ENCODE data around the gene BACE1.

Gene BACE1

DNA sequence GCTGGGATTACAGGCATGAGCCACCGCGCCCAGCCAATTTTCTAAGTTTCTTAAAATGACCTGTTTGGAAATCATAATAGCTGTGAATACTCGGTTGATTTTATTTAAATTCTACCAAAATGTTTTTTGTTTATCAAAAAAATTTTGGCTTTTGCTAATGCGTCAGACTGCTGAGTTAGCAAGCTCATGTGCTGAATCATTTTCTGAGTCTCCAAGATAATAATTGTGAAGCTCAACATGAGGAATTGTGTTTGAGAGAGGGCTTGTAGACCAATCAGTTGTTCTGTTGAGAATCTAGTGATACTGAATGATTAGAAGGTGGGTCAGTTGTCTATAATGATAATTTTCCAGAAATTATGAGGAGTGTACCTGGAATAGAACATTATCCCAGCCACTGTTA lies 67.7 kb downstream of the BACE1 start:
- ChIA-PET CTCF (no interaction called here), POLR2A (no interaction called here)
- Histone ChIP-seq H3K27me3 (replicated peaks in 2 of 5; ENCODE audit: control insufficient read depth in 4 of 5, insufficient read depth in 5 of 5, low read length in 4 of 5) (no peaks in the 10 kb centered on the region), H3K36me3 (ENCODE audit: control insufficient read depth in 4 of 4, insufficient read depth in 4 of 4, low read length in 3 of 4) (peaks cover 11 to 68% (median 28%) of the 10 kb centered on the region in 4 experiments), H3K27ac (ENCODE audit: insufficient read depth in 1 of 2, low read depth in 1 of 2, low read length in 2 of 2, poor library complexity in 1 of 2, severe bottlenecking in 2 of 2) (no peak overlapping the region), H3K4me1 (ENCODE audit: control extremely low read depth in 1 of 4, control insufficient read depth in 4 of 4, insufficient read depth in 4 of 4, low read length in 3 of 4) (no peaks in the 10 kb centered on the region), H3K4me3 (ENCODE audit: control insufficient read depth in 1 of 7, extremely low read depth in 1 of 7, insufficient read depth in 4 of 7, low read depth in 2 of 7, low read length in 6 of 7) (no peak overlapping the region), H3K9me3 (ENCODE audit: control extremely low read depth in 1 of 5, control insufficient read depth in 4 of 5, insufficient read depth in 2 of 5, low read depth in 1 of 5, low read length in 4 of 5) (no peaks in the 10 kb centered on the region)
- whole genome bisulfite sequencing (ENCODE audit: insufficient coverage) = 100% methylated on average over 1 of the region's 4 CpGs
- no peak for DNase-seq

DNA sequence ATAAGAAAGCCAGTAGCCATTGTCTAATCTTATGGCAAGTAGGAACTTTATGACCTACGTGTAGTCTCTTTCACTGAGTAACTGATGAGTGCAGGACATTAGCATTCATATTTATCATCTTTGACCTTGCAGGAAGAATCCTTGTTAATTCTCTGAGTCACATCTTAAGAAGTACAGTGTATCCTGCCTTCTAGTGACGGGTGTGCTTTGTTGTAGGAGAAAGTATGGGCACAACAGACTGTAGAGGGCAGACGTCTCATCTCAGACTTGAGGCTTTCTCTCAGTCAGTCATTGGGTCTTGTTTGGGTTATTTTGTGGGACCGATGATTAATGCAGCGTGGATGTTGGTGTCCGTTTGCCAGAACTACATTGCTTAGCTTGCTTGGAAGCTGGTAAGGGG lies 76.8 kb downstream of the BACE1 start:
- Histone ChIP-seq H3K9me3 (ENCODE audit: control extremely low read depth in 1 of 5, control insufficient read depth in 4 of 5, insufficient read depth in 2 of 5, low read depth in 1 of 5, low read length in 4 of 5) (no peaks in the 10 kb centered on the region), H3K27me3 (replicated peaks in 2 of 5; ENCODE audit: control insufficient read depth in 4 of 5, insufficient read depth in 5 of 5, low read length in 4 of 5) (no peaks in the 10 kb centered on the region), H3K36me3 (ENCODE audit: control insufficient read depth in 4 of 4, insufficient read depth in 4 of 4, low read length in 3 of 4) (peaks cover 4 to 41% (median 24%) of the 10 kb centered on the region in 4 experiments), H3K4me1 (ENCODE audit: control extremely low read depth in 1 of 4, control insufficient read depth in 4 of 4, insufficient read depth in 4 of 4, low read length in 3 of 4) (peaks cover 0 to under 1% (median 0%) of the 10 kb centered on the region in 4 experiments), H3K27ac (ENCODE audit: insufficient read depth in 1 of 2, low read depth in 1 of 2, low read length in 2 of 2, poor library complexity in 1 of 2, severe bottlenecking in 2 of 2) (no peak overlapping the region), H3K4me3 (ENCODE audit: control insufficient read depth in 1 of 7, extremely low read depth in 1 of 7, insufficient read depth in 4 of 7, low read depth in 2 of 7, low read length in 6 of 7) (no peak overlapping the region)
- ChIA-PET CTCF (no interaction called here), POLR2A (no interaction called here)
- 95% methylated on average over 4 of the region's 6 CpGs for WGBS (ENCODE audit: insufficient coverage)
- DNase-seq = no peak

DNA sequence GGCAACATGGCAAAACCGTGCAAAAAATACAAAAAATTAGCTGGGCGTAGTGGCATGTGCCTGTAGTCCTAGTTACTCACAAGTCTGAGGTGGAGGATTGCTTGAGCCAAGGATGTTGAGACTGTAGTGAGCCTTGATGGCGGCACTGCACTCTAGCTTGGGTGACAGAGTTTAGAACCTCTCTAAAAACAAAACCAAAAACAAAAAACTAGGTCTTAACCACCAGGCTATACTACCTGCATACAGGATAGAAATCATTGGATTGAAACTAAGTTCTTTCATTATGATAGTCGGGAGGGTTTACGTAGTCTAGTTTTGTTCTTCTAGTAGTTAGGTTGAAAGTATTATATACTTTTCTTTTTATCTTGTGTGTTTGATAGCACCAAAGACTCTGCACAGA lies 77.8 kb downstream of the BACE1 start:
- DNase-seq = no peak
- H3K27ac ChIP-seq (ENCODE audit: insufficient read depth in 1 of 2, low read depth in 1 of 2, low read length in 2 of 2, poor library complexity in 1 of 2, severe bottlenecking in 2 of 2) = no peak overlapping the region
- peaks cover 6 to 10% (median 7%) of the 10 kb centered on the region in 4 experiments for H3K4me1 ChIP-seq (ENCODE audit: control extremely low read depth in 1 of 4, control insufficient read depth in 4 of 4, insufficient read depth in 4 of 4, low read length in 3 of 4)
- WGBS (ENCODE audit: insufficient coverage) = 100% methylated on average over 2 of the region's 5 CpGs
- ChIA-PET CTCF (no interaction called here), POLR2A (no interaction called here)
- H3K4me3 ChIP-seq (ENCODE audit: control insufficient read depth in 1 of 7, extremely low read depth in 1 of 7, insufficient read depth in 4 of 7, low read depth in 2 of 7, low read length in 6 of 7) = no peak overlapping the region
- peaks cover 0 to 35% (median 21%) of the 10 kb centered on the region in 4 experiments for H3K36me3 ChIP-seq (ENCODE audit: control insufficient read depth in 4 of 4, insufficient read depth in 4 of 4, low read length in 3 of 4)
- H3K9me3 ChIP-seq (ENCODE audit: control extremely low read depth in 1 of 5, control insufficient read depth in 4 of 5, insufficient read depth in 2 of 5, low read depth in 1 of 5, low read length in 4 of 5) = no peaks in the 10 kb centered on the region
- H3K27me3 ChIP-seq (replicated peaks in 2 of 5; ENCODE audit: control insufficient read depth in 4 of 5, insufficient read depth in 5 of 5, low read length in 4 of 5) = no peaks in the 10 kb centered on the region
